Adipocyte (in vitro differentiated cells): Measurements from ENCODE around the gene CD6.

Source experiments
- DNase-seq: peaks from one replicate; pipeline ENCODE4 v3.0.0-alpha.2; 2015; ENCODE audit warnings: low read depth
- H3K27me3 ChIP-seq: replicated peaks from 2 replicates; pipeline ENCODE4 v1.7.0; 2013; ENCODE audit warnings: mild to moderate bottlenecking, low read length, moderate library complexity; ENCODE audit not compliant: control insufficient read depth, insufficient read depth
- H3K36me3 ChIP-seq: 2 replicates; pipeline ENCODE4 v1.7.0; 2013; ENCODE audit warnings: low read length, mild to moderate bottlenecking, moderate library complexity; ENCODE audit not compliant: control insufficient read depth, insufficient read depth, severe bottlenecking
- H3K4me1 ChIP-seq: 2 replicates; pipeline ENCODE4 v1.7.0; 2013; ENCODE audit warnings: mild to moderate bottlenecking, low read length, moderate library complexity; ENCODE audit not compliant: control insufficient read depth, insufficient read depth
- H3K4me3 ChIP-seq: 2 replicates; pipeline ENCODE4 v1.7.0; 2013; ENCODE audit warnings: mild to moderate bottlenecking, low read length, moderate library complexity
- H3K9ac ChIP-seq: 2 replicates; pipeline ENCODE4 v1.7.0; 2013; ENCODE audit warnings: mild to moderate bottlenecking, low read length, moderate library complexity
- H3K9me3 ChIP-seq: 2 replicates; pipeline ENCODE4 v1.7.0; 2013; ENCODE audit warnings: mild to moderate bottlenecking, low read length, moderate library complexity; ENCODE audit not compliant: control insufficient read depth

CD6 gene

GRCh38 chr11:60971520-60971919 is at the start of gene CD6:
Gene CD6, plus strand, starts transcription at chr11:60971680. Its CDS starts 186 bp downstream, at chr11:60971866.
- H3K4me1 ChIP-seq, result no peaks in the 10 kb centered on the region
- DNase-seq, result no peak
- no peak within 1 kb of the TSS for H3K9ac ChIP-seq
- H3K9me3 ChIP-seq, result peaks cover 12% of the 10 kb centered on the region
- H3K36me3 ChIP-seq, result no peaks in the 10 kb centered on the region
- peaks cover 27% of the 10 kb centered on the region for H3K27me3 ChIP-seq
- H3K4me3 ChIP-seq, result no peak within 1 kb of the TSS

- H3K4me1 ChIP-seq, result peaks cover 17% of the 10 kb centered on the region
- no peaks in the 10 kb centered on the region for H3K9me3 ChIP-seq
- H3K27me3 ChIP-seq, result peaks cover 9% of the 10 kb centered on the region
- no peak overlapping the region for H3K9ac ChIP-seq
- no peak overlapping the region for H3K4me3 ChIP-seq
- H3K36me3 ChIP-seq, result peaks cover 28% of the 10 kb centered on the region
- DNase-seq, result no peak
These were observed 49.6 kb upstream of the CD6 start for GRCh38 chr11:60921777-60922335.

- H3K36me3 ChIP-seq, result peaks cover 28% of the 10 kb centered on the region
- DNase-seq, result no peak
These were observed 48.6 kb upstream of the CD6 start for GRCh38 chr11:60922906-60923305.

GRCh38 chr11:60923326-60923725 is 48.2 kb upstream of the CD6 start:
- no peak overlapping the region for H3K9ac ChIP-seq
- peaks cover 17% of the 10 kb centered on the region for H3K4me1 ChIP-seq
- no peaks in the 10 kb centered on the region for H3K9me3 ChIP-seq
- H3K36me3 ChIP-seq, result peaks cover 28% of the 10 kb centered on the region
- no peak for DNase-seq
- peaks cover 9% of the 10 kb centered on the region for H3K27me3 ChIP-seq
- H3K4me3 ChIP-seq, result no peak overlapping the region

More at GRCh38 chr11:60922906-60923305, 48.6 kb upstream of the CD6 start:
- Histone ChIP-seq H3K4me1 (peaks cover 17% of the 10 kb centered on the region), H3K9me3 (no peaks in the 10 kb centered on the region), H3K4me3 (no peak overlapping the region), H3K27me3 (peaks cover 9% of the 10 kb centered on the region), H3K9ac (no peak overlapping the region)

GRCh38 chr11:60923800-60924109 is 47.7 kb upstream of the CD6 start:
- Histone ChIP-seq H3K27me3 (peaks cover 9% of the 10 kb centered on the region), H3K9ac (no peak overlapping the region), H3K36me3 (peaks cover 28% of the 10 kb centered on the region), H3K9me3 (no peaks in the 10 kb centered on the region), H3K4me1 (peaks cover 16% of the 10 kb centered on the region), H3K4me3 (no peak overlapping the region)
- DNase-seq, result no peak

- Histone ChIP-seq H3K36me3 (peaks cover 28% of the 10 kb centered on the region), H3K4me3 (peak within 1 kb of the TSS; percentile 71), H3K9me3 (no peaks in the 10 kb centered on the region), H3K4me1 (peaks cover 12% of the 10 kb centered on the region), H3K9ac (peak within 1 kb of the TSS; percentile 54), H3K27me3 (peaks cover 12% of the 10 kb centered on the region)
- DNase-seq, result peak; percentile 87
These were observed 47.2 kb upstream of the CD6 start, which contains the start of gene TMEM132A for GRCh38 chr11:60924110-60924905. Gene TMEM132A, plus strand, starts transcription at chr11:60924460. Its CDS starts 174 bp downstream, at chr11:60924634.

- H3K4me3 ChIP-seq, result peak overlapping the region; percentile 71
- DNase-seq, result peak; percentile 21
- no peaks in the 10 kb centered on the region for H3K9me3 ChIP-seq
- peaks cover 9% of the 10 kb centered on the region for H3K4me1 ChIP-seq
- peaks cover 21% of the 10 kb centered on the region for H3K27me3 ChIP-seq
- peak overlapping the region; percentile 54 for H3K9ac ChIP-seq
- peaks cover 24% of the 10 kb centered on the region for H3K36me3 ChIP-seq
These were observed 46.3 kb upstream of the CD6 start for GRCh38 chr11:60924906-60925853.

- no peak overlapping the region for H3K4me3 ChIP-seq
- no peak overlapping the region for H3K9ac ChIP-seq
- peak; percentile 41 for DNase-seq
- peaks cover 17% of the 10 kb centered on the region for H3K36me3 ChIP-seq
- H3K9me3 ChIP-seq, result no peaks in the 10 kb centered on the region
- H3K27me3 ChIP-seq, result peaks cover 23% of the 10 kb centered on the region
- peaks cover 9% of the 10 kb centered on the region for H3K4me1 ChIP-seq
These were observed 45.6 kb upstream of the CD6 start for GRCh38 chr11:60925868-60926267.

- Histone ChIP-seq H3K9ac (no peak overlapping the region), H3K27me3 (peaks cover 23% of the 10 kb centered on the region), H3K4me1 (peaks cover 9% of the 10 kb centered on the region), H3K4me3 (no peak overlapping the region), H3K36me3 (peaks cover 11% of the 10 kb centered on the region), H3K9me3 (no peaks in the 10 kb centered on the region)
- no peak for DNase-seq
These were observed 45.0 kb upstream of the CD6 start for GRCh38 chr11:60926500-60926899.

GRCh38 chr11:60927061-60927592 is 44.4 kb upstream of the CD6 start:
- peaks cover 23% of the 10 kb centered on the region for H3K27me3 ChIP-seq
- no peak overlapping the region for H3K9ac ChIP-seq
- H3K9me3 ChIP-seq, result no peaks in the 10 kb centered on the region
- DNase-seq, result no peak
- H3K4me1 ChIP-seq, result peaks cover 9% of the 10 kb centered on the region
- H3K36me3 ChIP-seq, result peaks cover 5% of the 10 kb centered on the region
- H3K4me3 ChIP-seq, result no peak overlapping the region

GRCh38 chr11:60927600-60927999 is 43.9 kb upstream of the CD6 start:
- Histone ChIP-seq H3K27me3 (peaks cover 23% of the 10 kb centered on the region), H3K9ac (no peak overlapping the region), H3K4me3 (no peak overlapping the region), H3K36me3 (peaks cover under 1% of the 10 kb centered on the region), H3K4me1 (peaks cover 9% of the 10 kb centered on the region), H3K9me3 (no peaks in the 10 kb centered on the region)
- no peak for DNase-seq
